ENCODE measurements around the gene CISD1.
"Not testable (repeated sequence)": the region's sequence is repeated elsewhere in the genome, so short reads cannot be mapped to it uniquely, and the experiment has no call there.

Gene CISD1

GRCh38 chr10:58268946-58269781, at the start of gene CISD1:
CISD1 (plus strand) TSS chr10:58269162; CDS start chr10:58269274, 112 bp downstream.
- peak; percentile 85 to 91 (median 89) for DNase-seq (ENCODE audit: low read depth in 3 of 3)

DNA sequence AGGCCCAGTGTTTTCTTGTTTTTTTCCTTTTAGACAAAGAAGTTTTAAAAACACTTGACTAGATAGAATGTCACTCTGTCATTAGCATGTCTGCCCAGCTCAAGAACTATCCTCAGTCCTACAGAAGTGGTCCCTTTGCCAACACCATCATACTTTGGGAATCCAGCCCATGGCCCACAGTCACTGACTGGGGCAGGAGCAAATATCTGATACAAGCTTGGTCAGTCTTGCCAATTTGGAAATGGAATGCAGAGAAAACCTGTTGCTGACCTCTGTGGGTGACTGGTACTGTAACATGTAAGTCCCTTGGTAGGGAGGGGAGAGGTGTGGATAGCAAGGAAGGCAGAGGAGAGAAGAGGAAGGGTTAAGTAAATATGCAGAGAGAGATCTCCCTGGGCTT, 49.1 kb upstream of the CISD1 start:
- no peak for DNase-seq (ENCODE audit: low read depth in 3 of 3)

DNA sequence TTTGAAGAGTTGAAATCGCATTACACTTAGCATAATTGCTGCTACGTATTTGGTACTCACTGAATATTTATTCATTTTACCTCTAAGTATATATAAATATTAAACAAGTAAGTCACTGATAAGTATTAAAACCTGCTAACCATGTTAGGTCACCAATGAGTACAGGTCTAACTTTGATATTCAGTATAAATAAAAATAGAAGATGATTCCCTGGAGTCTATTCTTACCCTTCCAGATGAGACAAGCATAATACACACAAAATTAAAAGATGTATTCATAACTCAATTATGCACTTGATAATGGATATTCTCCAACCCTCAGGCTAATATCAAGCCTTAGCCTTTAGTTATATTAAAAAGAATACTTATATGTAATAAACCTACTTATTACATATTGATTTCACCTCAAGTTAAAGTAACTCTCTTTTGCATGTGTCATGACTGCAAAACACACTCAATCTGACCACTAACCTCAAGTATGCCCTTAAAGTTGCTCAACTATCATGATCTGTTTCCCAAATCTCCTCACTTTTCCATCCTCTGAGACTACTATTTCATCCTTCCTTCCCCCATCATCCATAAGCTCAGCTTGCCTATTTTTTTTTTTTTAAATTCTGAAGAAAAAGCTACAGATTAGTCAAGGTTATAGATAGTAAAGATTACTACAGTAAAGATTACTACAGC, 48.1 kb upstream of the CISD1 start:
- no peak for DNase-seq (ENCODE audit: low read depth in 3 of 3)

DNA sequence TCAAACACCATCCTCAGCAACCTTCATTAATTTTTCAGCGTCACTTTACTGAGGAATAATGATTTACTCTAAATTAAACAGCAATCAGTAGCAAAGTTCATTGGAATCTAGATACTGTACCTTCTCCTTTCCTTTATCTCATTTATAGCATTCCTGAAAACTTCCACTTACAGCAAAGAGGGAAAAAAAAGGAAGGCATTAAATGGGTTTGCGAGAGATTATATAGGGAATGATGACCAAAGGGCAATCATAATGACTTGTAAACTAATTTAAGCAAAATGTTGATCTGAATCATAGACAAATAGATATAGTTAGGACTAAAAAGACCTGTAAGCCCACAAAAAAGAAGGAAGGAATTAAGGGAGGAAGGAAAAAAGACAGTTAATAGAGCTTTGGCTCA, 43.3 kb upstream of the CISD1 start:
- DNase-seq (ENCODE audit: low read depth in 3 of 3): no peak

GRCh38 chr10:58229856-58230255, 39.1 kb upstream of the CISD1 start:
- DNase-seq (ENCODE audit: low read depth in 3 of 3): not testable (repeated sequence)

GRCh38 chr10:58237014-58237834, 31.7 kb upstream of the CISD1 start:
- no peak for DNase-seq (ENCODE audit: low read depth in 3 of 3)

DNA sequence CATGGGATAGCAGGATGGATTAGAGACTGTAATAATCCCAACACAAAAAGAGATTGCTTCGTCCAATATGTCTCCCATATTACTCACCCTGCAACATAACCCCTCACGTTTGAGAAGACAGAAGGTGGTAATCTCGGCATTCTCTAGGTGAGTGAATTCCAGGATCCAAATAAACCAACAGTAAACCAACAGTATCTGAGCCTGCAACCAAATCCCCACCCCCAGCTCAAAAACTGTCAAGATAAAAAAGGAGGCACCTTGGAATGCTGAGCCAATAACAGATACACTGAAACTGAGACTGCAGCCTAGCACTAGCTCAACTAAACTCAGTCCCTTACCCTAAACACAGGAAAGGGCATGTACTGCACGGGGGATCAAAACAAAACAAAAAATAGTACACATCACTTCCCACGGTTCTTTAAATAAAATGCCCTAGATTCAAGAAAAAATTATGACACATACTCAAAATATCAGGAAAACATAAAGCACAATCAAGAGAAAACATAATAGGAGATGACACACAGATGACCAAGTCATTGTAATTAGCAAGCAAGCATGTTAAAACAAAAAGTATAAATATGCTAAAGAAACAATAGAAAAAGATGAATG, 29.3 kb upstream of the CISD1 start:
- DNase-seq (ENCODE audit: low read depth in 3 of 3): no peak

DNA sequence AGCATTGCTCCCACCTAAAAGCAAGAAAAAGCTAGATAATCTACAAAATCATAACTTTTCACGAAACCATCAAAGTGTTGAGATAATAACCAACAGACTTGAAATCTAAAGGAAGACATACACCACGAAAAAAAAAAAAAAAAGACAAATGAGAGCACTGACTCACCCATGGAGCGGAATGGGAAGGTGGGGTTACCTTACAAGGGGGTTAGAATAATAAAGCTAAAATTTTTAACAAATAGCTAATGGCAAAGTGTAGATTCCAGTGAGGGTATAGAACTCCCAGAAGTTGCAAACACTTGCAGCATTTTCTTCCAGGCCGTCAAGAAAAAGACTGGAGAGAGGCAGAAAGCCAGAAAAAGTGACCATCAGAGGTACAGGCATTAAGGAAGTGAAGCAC, 28.4 kb upstream of the CISD1 start:
- DNase-seq (ENCODE audit: low read depth in 3 of 3): no peak

GRCh38 chr10:58241346-58241745, 27.6 kb upstream of the CISD1 start:
- no peak for DNase-seq (ENCODE audit: low read depth in 3 of 3)

GRCh38 chr10:58243269-58243668, 25.7 kb upstream of the CISD1 start:
- DNase-seq (ENCODE audit: low read depth in 3 of 3): no peak

DNA sequence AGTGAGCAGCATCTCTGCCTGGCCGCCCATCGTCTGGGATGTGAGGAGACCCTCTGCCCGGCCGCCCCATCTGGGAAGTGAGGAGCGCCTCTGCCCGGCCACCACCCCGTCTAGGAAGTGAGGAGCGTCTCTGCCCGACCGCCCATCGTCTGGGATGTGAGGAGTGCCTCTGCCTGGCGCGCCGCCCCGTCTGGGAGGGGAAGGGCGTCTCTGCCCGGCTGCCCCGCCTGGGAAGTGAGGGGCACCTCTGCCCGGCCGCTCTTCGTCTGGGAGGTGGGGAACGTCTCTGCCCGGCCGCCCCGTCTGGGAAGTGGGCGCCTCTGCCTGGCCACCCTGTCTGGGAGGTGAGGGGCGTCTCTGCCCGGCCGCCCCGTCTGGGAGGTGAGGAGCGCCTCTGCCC, 25.2 kb upstream of the CISD1 start:
- not testable (repeated sequence) for DNase-seq (ENCODE audit: low read depth in 3 of 3)

DNA sequence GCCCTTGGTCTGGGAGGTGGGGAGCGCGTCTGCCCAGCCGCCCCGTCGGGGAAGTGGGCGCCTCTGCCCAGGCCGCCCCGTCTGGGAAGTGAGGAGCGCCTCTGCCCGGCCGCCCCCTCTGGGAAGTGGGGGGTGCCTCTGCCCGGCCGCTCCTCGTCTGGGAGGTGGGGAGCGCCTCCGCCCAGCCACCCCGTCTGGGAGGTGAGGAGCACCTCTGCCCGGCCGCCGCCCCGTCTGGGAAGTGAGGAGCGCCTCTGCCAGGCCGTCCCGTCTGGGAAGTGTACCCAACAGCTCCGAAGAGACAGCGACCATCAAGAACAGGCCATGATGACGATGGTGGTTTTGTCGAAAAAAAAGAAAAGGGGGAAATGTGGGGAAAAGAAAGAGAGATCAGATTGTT, 24.7 kb upstream of the CISD1 start:
- not testable (repeated sequence) for DNase-seq (ENCODE audit: low read depth in 3 of 3)

DNA sequence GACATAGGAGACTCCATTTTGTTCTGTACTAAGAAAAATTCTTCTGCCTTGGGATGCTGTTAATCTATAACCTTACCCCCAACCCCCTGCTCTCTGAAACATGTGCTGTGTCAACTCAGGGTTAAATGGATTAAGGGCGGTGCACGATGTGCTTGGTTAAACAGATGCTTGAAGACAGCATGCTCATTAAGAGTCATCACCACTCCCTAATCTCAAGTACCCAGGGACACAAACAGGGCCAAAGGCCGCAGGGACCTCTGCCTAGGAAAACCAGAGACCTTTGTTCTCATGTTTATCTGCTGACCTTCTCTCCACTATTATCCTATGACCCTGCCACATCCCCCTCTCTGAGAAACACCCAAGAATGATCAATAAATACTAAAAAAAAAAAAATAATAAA, 24.3 kb upstream of the CISD1 start:
- DNase-seq (ENCODE audit: low read depth in 3 of 3): not testable (repeated sequence)

- DNase-seq (ENCODE audit: low read depth in 3 of 3): no peak
Observed at GRCh38 chr10:58253184-58253583, 15.8 kb upstream of the CISD1 start.

GRCh38 chr10:58254644-58255043, 14.3 kb upstream of the CISD1 start:
- no peak for DNase-seq (ENCODE audit: low read depth in 3 of 3)

DNA sequence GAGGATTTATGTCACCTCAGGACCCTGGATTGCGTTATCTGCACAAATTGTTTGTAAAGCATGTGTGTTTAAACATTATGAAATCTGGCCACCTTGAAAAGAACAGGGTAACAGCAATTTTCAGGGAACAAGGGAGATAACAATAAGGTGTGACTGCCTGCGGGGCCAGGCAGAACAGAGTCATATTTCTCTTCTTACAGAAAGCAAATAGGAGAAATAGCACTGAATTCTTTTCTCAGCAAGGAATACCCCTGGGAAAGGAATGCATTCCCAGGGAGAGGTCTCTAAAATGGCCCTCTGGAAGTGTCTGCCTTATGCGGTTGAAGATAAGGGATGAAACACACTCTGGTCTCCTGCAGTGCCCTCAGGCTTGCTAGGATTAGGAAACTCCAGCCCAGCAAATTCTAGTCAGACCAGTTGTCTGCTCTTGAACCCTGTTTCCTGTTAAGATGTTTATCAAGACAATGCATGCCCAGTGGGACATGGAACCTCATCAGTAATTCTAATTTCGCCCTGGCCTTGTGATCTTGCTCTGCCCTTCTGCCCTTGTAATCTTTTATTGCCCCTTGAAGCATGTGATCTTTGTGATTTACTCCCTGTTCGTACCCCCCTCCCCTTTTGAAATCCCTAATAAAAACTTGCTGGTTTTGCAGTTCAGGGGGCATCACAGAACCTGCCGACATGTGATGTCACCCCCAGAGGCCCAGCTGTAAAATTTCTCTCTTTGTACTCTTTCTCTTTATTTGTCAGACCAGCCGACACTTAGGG, 12.8 kb upstream of the CISD1 start:
- not testable (repeated sequence) for DNase-seq (ENCODE audit: low read depth in 3 of 3)

GRCh38 chr10:58258977-58259692, 9.8 kb upstream of the CISD1 start:
- no peak for DNase-seq (ENCODE audit: low read depth in 3 of 3)

DNA sequence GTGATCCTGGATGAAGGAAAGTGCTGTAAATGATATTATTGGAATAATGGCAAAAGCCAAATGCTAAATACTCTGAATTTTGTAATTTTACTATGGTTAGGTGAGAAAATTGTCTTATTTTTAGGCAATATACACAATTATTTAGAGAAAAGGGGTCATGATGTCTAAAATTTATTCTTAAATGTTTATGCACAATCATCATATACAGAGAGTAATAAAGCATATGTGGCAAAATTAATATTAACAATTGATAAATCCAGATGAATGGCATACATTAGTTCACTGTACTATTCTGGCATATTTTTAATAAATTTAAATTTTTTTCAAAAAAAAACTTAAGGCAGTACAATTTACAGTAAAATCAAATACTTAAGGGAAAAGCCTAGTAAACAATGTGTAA, 8.6 kb upstream of the CISD1 start:
- no peak for DNase-seq (ENCODE audit: low read depth in 3 of 3)

- no peak for DNase-seq (ENCODE audit: low read depth in 3 of 3)
Observed at GRCh38 chr10:58262766-58263165, 6.2 kb upstream of the CISD1 start.

DNA sequence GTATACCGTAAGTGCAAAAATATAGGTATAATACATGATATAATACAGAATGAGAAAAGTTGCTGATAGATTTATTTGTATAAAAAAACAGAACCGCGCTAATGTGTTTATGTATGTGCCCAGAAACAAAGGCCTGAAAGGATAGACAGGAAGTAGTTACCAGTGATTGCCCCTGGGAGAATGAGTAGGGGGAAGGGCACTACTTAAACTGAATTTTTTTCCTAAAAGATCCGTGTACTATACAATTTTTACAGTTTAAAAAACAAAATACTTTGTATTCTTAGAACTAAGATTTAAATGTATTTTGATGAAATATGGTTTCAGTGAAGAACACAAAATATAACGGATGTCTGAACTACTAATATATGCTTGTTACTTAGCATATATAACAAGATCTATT, 4.2 kb upstream of the CISD1 start:
- DNase-seq (ENCODE audit: low read depth in 3 of 3): no peak
